HepG2 (cell line): ENCODE results near the gene OTOG. TPM values are rescaled to one million over a fixed set of nuclear protein-coding genes. Genes with fewer than 3 reads are reported as not detected.

Experiments used
- CHD4 ChIP-seq: fragments of 200-600 bp; sonication (generic); IDR thresholded peaks from 2 replicates; pipeline ENCODE4 v1.7.0; 2017; ENCODE audit warnings: mild to moderate bottlenecking, low read length, borderline replicate concordance
- ELF3 ChIP-seq: IDR thresholded peaks from 2 replicates; pipeline ENCODE4 v1.6.1; 2016; ENCODE audit warnings: missing genetic modification reagents, missing compliant biosample characterization
- FOSL2 ChIP-seq: sonication (generic); formaldehyde crosslinking; IDR thresholded peaks from 2 replicates; pipeline ENCODE4 v1.4.0; 2020; ENCODE audit warnings: missing genetic modification reagents
- HIC2 ChIP-seq: sonication (generic); formaldehyde crosslinking; IDR thresholded peaks from 2 replicates; pipeline ENCODE4 v1.9.0; 2022; ENCODE audit warnings: low read depth, missing genetic modification reagents
- HIVEP1 ChIP-seq: sonication (generic); formaldehyde crosslinking; IDR thresholded peaks from 2 replicates; pipeline ENCODE4 v1.4.0; 2020; ENCODE audit warnings: mild to moderate bottlenecking, missing genetic modification reagents
- HNF4A ChIP-seq: sonication (generic); formaldehyde crosslinking; IDR thresholded peaks from 2 replicates; pipeline ENCODE4 v1.4.0; 2020; ENCODE audit warnings: missing genetic modification reagents
- IRF2 ChIP-seq: IDR thresholded peaks from 2 replicates; pipeline ENCODE4 v1.6.1; 2018; ENCODE audit warnings: missing genetic modification reagents, missing compliant biosample characterization
- ISX ChIP-seq: sonication (generic); formaldehyde crosslinking; conservative IDR thresholded peaks from 2 replicates; pipeline ENCODE4 v1.5.0; 2020; ENCODE audit warnings: missing genetic modification reagents
- JUND ChIP-seq: sonication (generic); formaldehyde crosslinking; IDR thresholded peaks from 2 replicates; pipeline ENCODE4 v1.8.0; 2022; ENCODE audit warnings: mild to moderate bottlenecking, missing genetic modification reagents
- LBX2 ChIP-seq: sonication (generic); formaldehyde crosslinking; IDR thresholded peaks from 2 replicates; pipeline ENCODE4 v1.5.0; 2020; ENCODE audit warnings: missing genetic modification reagents, mild to moderate bottlenecking, borderline replicate concordance
- NR2F2 ChIP-seq: IDR thresholded peaks from 2 replicates; pipeline ENCODE4 v1.6.1; 2012; ENCODE audit warnings: low read depth, inconsistent platforms, borderline replicate concordance
- TEAD3 ChIP-seq: optimal IDR thresholded peaks from 2 replicates; pipeline ENCODE3; 2016; ENCODE audit warnings: borderline replicate concordance
- TERF1 ChIP-seq: sonication (generic); formaldehyde crosslinking; IDR thresholded peaks from 2 replicates; pipeline ENCODE4 v1.8.0; 2022; ENCODE audit warnings: mild to moderate bottlenecking, missing genetic modification reagents, moderate library complexity
- TRIM24 ChIP-seq: sonication (generic); formaldehyde crosslinking; IDR thresholded peaks from 2 replicates; pipeline ENCODE4 v1.8.0; 2022; ENCODE audit warnings: mild to moderate bottlenecking, missing genetic modification reagents
- UBTF ChIP-seq: sonication (generic); formaldehyde crosslinking; IDR thresholded peaks from 2 replicates; pipeline ENCODE4 v1.4.0; 2020; ENCODE audit warnings: mild to moderate bottlenecking, missing genetic modification reagents
- ZBTB33 ChIP-seq: sonication (generic); formaldehyde crosslinking; IDR thresholded peaks from 2 replicates; pipeline ENCODE4 v1.4.0; 2020; ENCODE audit warnings: missing genetic modification reagents
- ZNF12 ChIP-seq: sonication (generic); formaldehyde crosslinking; IDR thresholded peaks from 2 replicates; pipeline ENCODE4 v1.5.0; 2020; ENCODE audit warnings: missing genetic modification reagents
- ZNF558 ChIP-seq: sonication (generic); formaldehyde crosslinking; IDR thresholded peaks from 2 replicates; pipeline ENCODE4 v1.9.0; 2022; ENCODE audit warnings: mild to moderate bottlenecking, missing genetic modification reagents, borderline replicate concordance
- polyA plus RNA-seq, 8 experiments: library from polyadenylated mRNA; depleted of rRNA in 3 of 8; stranded (reverse) in 7 of 8; unstranded in 1 of 8; fragments of >200 nt; fragmentation: Illumina TruSeq in 4 of 8; extraction: Trizol in 4 of 8; gene quantifications; 2 replicates each; pipeline versions ENCODE4 v1.2.1 to v1.2.3, GENCODE V29; 2011 to 2016; ENCODE audit warnings: low read depth in 4 of 8, missing spikeins in 1 of 8, mixed read lengths in 1 of 8; ENCODE audit not compliant: insufficient read depth in 1 of 8
- total RNA-seq, 5 experiments: library from RNA; depleted of rRNA; stranded (reverse); fragments of >200 nt; fragmentation: Illumina TruSeq; extraction: Trizol; gene quantifications; 2 replicates each; pipeline ENCODE4 v1.2.3, GENCODE V29; 2016; ENCODE audit warnings: low read depth in 1 of 5

OTOG gene
- total and polyA plus RNA-seq, 2 of the 13 experiments (the other 11 are each of a cell fraction or from before 2014, with no cell fraction given): not detected

GRCh38 chr11:17683377-17684161 is 136.5 kb downstream of the OTOG start (continued):
- no peak for TF ChIP-seq CHD4
- TF ChIP-seq HNF4A (CRISPR knock-in tag): no peak
- TF ChIP-seq NR2F2: no peak
- TF ChIP-seq ZNF558 (CRISPR knock-in tag): no peak
- TF ChIP-seq ZBTB33 (CRISPR knock-in tag): no peak
- no peak for TF ChIP-seq TRIM24 (CRISPR knock-in tag)
- TF ChIP-seq JUND (CRISPR knock-in tag): 0 out of 2 replicates have a peak, but pooled peaks have one; percentile 30
- TF ChIP-seq TERF1: no peak
- TF ChIP-seq HIVEP1 (CRISPR knock-in tag): no peak
- peak; percentile 39 for TF ChIP-seq TEAD3
- TF ChIP-seq HIC2 (CRISPR knock-in tag): no peak
- TF ChIP-seq FOSL2: peak; percentile 90
- no peak for TF ChIP-seq ZNF12 (CRISPR knock-in tag)
- TF ChIP-seq IRF2: no peak
- no peak for TF ChIP-seq ISX (CRISPR knock-in tag)
- TF ChIP-seq ELF3 (CRISPR knock-in tag): 0 out of 2 replicates have a peak, but pooled peaks have one; percentile 20
- TF ChIP-seq UBTF (CRISPR knock-in tag): no peak
- TF ChIP-seq LBX2: no peak
